ENCODE data around the gene AP4B1.
"Not testable (repeated sequence)": the region's sequence is repeated elsewhere in the genome, so short reads cannot be mapped to it uniquely, and the experiment has no call there.

The AP4B1 gene

GRCh38 chr1:113904674-113905434, at the start of gene AP4B1, which contains the start of gene DCLRE1B:
Gene AP4B1 (minus strand): TSS chr1:113904799. CDS start chr1:113904717, 82 bp downstream.
Gene DCLRE1B (plus strand): TSS chr1:113905326. CDS start chr1:113905587, 261 bp downstream.
- peaks cover 6% of the 10 kb centered on the region for H3K4me1 ChIP-seq (ENCODE audit: control insufficient read depth, insufficient read depth, low read length)
- no peaks in the 10 kb centered on the region for H3K27me3 ChIP-seq (ENCODE audit: control insufficient read depth, insufficient read depth, low read length)
- H3K9ac ChIP-seq (ENCODE audit: low read length), result peak within 1 kb of the TSS; percentile 90
- H3K27ac ChIP-seq (ENCODE audit: low read depth, low read length), result peak within 1 kb of the TSS; percentile 88
- H3K4me3 ChIP-seq (ENCODE audit: low read length), result peak within 1 kb of the TSS; percentile 96
- peaks cover 5% of the 10 kb centered on the region for H3K36me3 ChIP-seq (ENCODE audit: control insufficient read depth, insufficient read depth, low read length)

- Histone ChIP-seq H3K4me3 (ENCODE audit: low read length) (no peak overlapping the region), H3K36me3 (ENCODE audit: control insufficient read depth, insufficient read depth, low read length) (no peaks in the 10 kb centered on the region), H3K9ac (ENCODE audit: low read length) (no peak overlapping the region), H3K27me3 (ENCODE audit: control insufficient read depth, insufficient read depth, low read length) (no peaks in the 10 kb centered on the region), H3K4me1 (ENCODE audit: control insufficient read depth, insufficient read depth, low read length) (peaks cover 11% of the 10 kb centered on the region), H3K27ac (ENCODE audit: low read depth, low read length) (no peak overlapping the region)
These were observed 47.1 kb upstream of the AP4B1 start for GRCh38 chr1:113951719-113952118.

GRCh38 chr1:113950908-113951307, 46.3 kb upstream of the AP4B1 start:
- Histone ChIP-seq H3K27ac (ENCODE audit: low read depth, low read length) (no peak overlapping the region), H3K9ac (ENCODE audit: low read length) (no peak overlapping the region), H3K4me3 (ENCODE audit: low read length) (no peak overlapping the region), H3K4me1 (ENCODE audit: control insufficient read depth, insufficient read depth, low read length) (peaks cover 12% of the 10 kb centered on the region), H3K36me3 (ENCODE audit: control insufficient read depth, insufficient read depth, low read length) (no peaks in the 10 kb centered on the region), H3K27me3 (ENCODE audit: control insufficient read depth, insufficient read depth, low read length) (no peaks in the 10 kb centered on the region)

- H3K36me3 ChIP-seq (ENCODE audit: control insufficient read depth, insufficient read depth, low read length), result no peaks in the 10 kb centered on the region
- H3K9ac ChIP-seq (ENCODE audit: low read length), result no peak overlapping the region
- H3K4me3 ChIP-seq (ENCODE audit: low read length), result no peak overlapping the region
- no peak overlapping the region for H3K27ac ChIP-seq (ENCODE audit: low read depth, low read length)
- peaks cover 12% of the 10 kb centered on the region for H3K4me1 ChIP-seq (ENCODE audit: control insufficient read depth, insufficient read depth, low read length)
- H3K27me3 ChIP-seq (ENCODE audit: control insufficient read depth, insufficient read depth, low read length), result no peaks in the 10 kb centered on the region
These were observed 44.4 kb upstream of the AP4B1 start for GRCh38 chr1:113949007-113949406.

GRCh38 chr1:113948151-113948550, 43.6 kb upstream of the AP4B1 start:
- not testable (repeated sequence) for H3K9ac ChIP-seq (ENCODE audit: low read length); H3K27me3 ChIP-seq (ENCODE audit: control insufficient read depth, insufficient read depth, low read length); H3K36me3 ChIP-seq (ENCODE audit: control insufficient read depth, insufficient read depth, low read length); H3K27ac ChIP-seq (ENCODE audit: low read depth, low read length); H3K4me3 ChIP-seq (ENCODE audit: low read length)
- H3K4me1 ChIP-seq (ENCODE audit: control insufficient read depth, insufficient read depth, low read length), result peaks cover 12% of the 10 kb centered on the region

GRCh38 chr1:113947388-113948107, 42.9 kb upstream of the AP4B1 start:
- H3K36me3 ChIP-seq (ENCODE audit: control insufficient read depth, insufficient read depth, low read length), result no peaks in the 10 kb centered on the region
- H3K4me3 ChIP-seq (ENCODE audit: low read length), result no peak overlapping the region
- peak overlapping the region; percentile 1 for H3K27ac ChIP-seq (ENCODE audit: low read depth, low read length)
- H3K4me1 ChIP-seq (ENCODE audit: control insufficient read depth, insufficient read depth, low read length), result peaks cover 11% of the 10 kb centered on the region
- no peaks in the 10 kb centered on the region for H3K27me3 ChIP-seq (ENCODE audit: control insufficient read depth, insufficient read depth, low read length)
- no peak overlapping the region for H3K9ac ChIP-seq (ENCODE audit: low read length)

GRCh38 chr1:113946678-113947387, 42.2 kb upstream of the AP4B1 start:
- Histone ChIP-seq H3K27ac (ENCODE audit: low read depth, low read length) (peak overlapping the region; percentile 7), H3K36me3 (ENCODE audit: control insufficient read depth, insufficient read depth, low read length) (no peaks in the 10 kb centered on the region), H3K27me3 (ENCODE audit: control insufficient read depth, insufficient read depth, low read length) (no peaks in the 10 kb centered on the region), H3K9ac (ENCODE audit: low read length) (no peak overlapping the region), H3K4me3 (ENCODE audit: low read length) (no peak overlapping the region), H3K4me1 (ENCODE audit: control insufficient read depth, insufficient read depth, low read length) (peaks cover 10% of the 10 kb centered on the region)

- H3K4me1 ChIP-seq (ENCODE audit: control insufficient read depth, insufficient read depth, low read length), result peaks cover 10% of the 10 kb centered on the region
- H3K9ac ChIP-seq (ENCODE audit: low read length), result no peak overlapping the region
- no peaks in the 10 kb centered on the region for H3K27me3 ChIP-seq (ENCODE audit: control insufficient read depth, insufficient read depth, low read length)
- peaks cover 2% of the 10 kb centered on the region for H3K36me3 ChIP-seq (ENCODE audit: control insufficient read depth, insufficient read depth, low read length)
- H3K27ac ChIP-seq (ENCODE audit: low read depth, low read length), result no peak overlapping the region
- no peak overlapping the region for H3K4me3 ChIP-seq (ENCODE audit: low read length)
These were observed 41.5 kb upstream of the AP4B1 start for GRCh38 chr1:113946112-113946511.

- Histone ChIP-seq H3K4me3 (ENCODE audit: low read length) (no peak overlapping the region), H3K36me3 (ENCODE audit: control insufficient read depth, insufficient read depth, low read length) (peaks cover 9% of the 10 kb centered on the region), H3K27me3 (ENCODE audit: control insufficient read depth, insufficient read depth, low read length) (no peaks in the 10 kb centered on the region), H3K27ac (ENCODE audit: low read depth, low read length) (no peak overlapping the region), H3K9ac (ENCODE audit: low read length) (no peak overlapping the region), H3K4me1 (ENCODE audit: control insufficient read depth, insufficient read depth, low read length) (peaks cover 10% of the 10 kb centered on the region)
These were observed 40.7 kb upstream of the AP4B1 start for GRCh38 chr1:113945329-113945728.

- Histone ChIP-seq H3K4me1 (ENCODE audit: control insufficient read depth, insufficient read depth, low read length) (peaks cover 10% of the 10 kb centered on the region), H3K36me3 (ENCODE audit: control insufficient read depth, insufficient read depth, low read length) (peaks cover 11% of the 10 kb centered on the region), H3K4me3 (ENCODE audit: low read length) (no peak overlapping the region), H3K27ac (ENCODE audit: low read depth, low read length) (no peak overlapping the region), H3K9ac (ENCODE audit: low read length) (no peak overlapping the region), H3K27me3 (ENCODE audit: control insufficient read depth, insufficient read depth, low read length) (no peaks in the 10 kb centered on the region)
These were observed 38.6 kb upstream of the AP4B1 start for GRCh38 chr1:113943028-113943811.

- Histone ChIP-seq H3K27ac (ENCODE audit: low read depth, low read length) (no peak overlapping the region), H3K36me3 (ENCODE audit: control insufficient read depth, insufficient read depth, low read length) (peaks cover 11% of the 10 kb centered on the region), H3K4me3 (ENCODE audit: low read length) (no peak overlapping the region), H3K4me1 (ENCODE audit: control insufficient read depth, insufficient read depth, low read length) (peaks cover 7% of the 10 kb centered on the region), H3K27me3 (ENCODE audit: control insufficient read depth, insufficient read depth, low read length) (no peaks in the 10 kb centered on the region), H3K9ac (ENCODE audit: low read length) (no peak overlapping the region)
These were observed 37.9 kb upstream of the AP4B1 start for GRCh38 chr1:113942527-113942926.

- H3K27ac ChIP-seq (ENCODE audit: low read depth, low read length), result no peak overlapping the region
- H3K4me3 ChIP-seq (ENCODE audit: low read length), result no peak overlapping the region
- H3K4me1 ChIP-seq (ENCODE audit: control insufficient read depth, insufficient read depth, low read length), result no peaks in the 10 kb centered on the region
- peaks cover 11% of the 10 kb centered on the region for H3K36me3 ChIP-seq (ENCODE audit: control insufficient read depth, insufficient read depth, low read length)
- H3K9ac ChIP-seq (ENCODE audit: low read length), result no peak overlapping the region
- H3K27me3 ChIP-seq (ENCODE audit: control insufficient read depth, insufficient read depth, low read length), result no peaks in the 10 kb centered on the region
These were observed 36.6 kb upstream of the AP4B1 start for GRCh38 chr1:113941245-113941559.
